H1 (cell line): ENCODE measurements around the gene TMPRSS9.

Experiments
- ATF2 ChIP-seq: IDR thresholded peaks from 2 replicates; pipeline ENCODE4 v1.6.1; 2012; ENCODE audit warnings: low read length, inconsistent platforms
- CTCF ChIP-seq, 3 experiments: IDR thresholded peaks; 1 replicate in 2 of 3; 2 replicates in 1 of 3; pipeline versions ENCODE4 v1.5.1 to v1.6.1; 2011; ENCODE audit warnings: low read length in 3 of 3, mild to moderate bottlenecking in 3 of 3, inconsistent platforms in 2 of 3, low read depth in 1 of 3, moderate library complexity in 1 of 3; ENCODE audit not compliant: insufficient read depth in 1 of 3; ENCODE audit errors: control extremely low read depth in 1 of 3
- EP300 ChIP-seq, 2 experiments: IDR thresholded peaks; 1 replicate in 1 of 2; 2 replicates in 1 of 2; pipeline ENCODE4 v1.6.1; 2011 to 2012; ENCODE audit warnings: low read depth in 2 of 2, low read length in 2 of 2, mild to moderate bottlenecking in 2 of 2, borderline replicate concordance in 1 of 2, inconsistent platforms in 1 of 2, moderate library complexity in 1 of 2
- EZH2 ChIP-seq: fragments of 200-600 bp; sonication (generic); IDR thresholded peaks from 2 replicates; pipeline ENCODE4 v1.7.1; 2012; ENCODE audit warnings: low read depth, mild to moderate bottlenecking, moderate library complexity, low read length, inconsistent platforms; ENCODE audit not compliant: severe bottlenecking
- NRF1 ChIP-seq: IDR thresholded peaks from 2 replicates; pipeline ENCODE4 v1.6.1; 2011; ENCODE audit warnings: mild to moderate bottlenecking, low read depth, low read length, improper control_type of control experiment
- PHF8 ChIP-seq: fragments of 200-600 bp; sonication (generic); conservative IDR thresholded peaks from 2 replicates; pipeline ENCODE4 v1.7.1; 2012; ENCODE audit warnings: low read depth, mild to moderate bottlenecking, inconsistent platforms, low read length, moderate library complexity
- POLR2A ChIP-seq, 2 experiments: IDR thresholded peaks; 1 replicate in 1 of 2; 2 replicates in 1 of 2; pipeline ENCODE4 v1.6.1; 2011; ENCODE audit warnings: low read depth in 2 of 2, low read length in 2 of 2, mild to moderate bottlenecking in 2 of 2; ENCODE audit errors: control extremely low read depth in 1 of 2
- POU5F1 ChIP-seq: IDR thresholded peaks from 2 replicates; pipeline ENCODE4 v1.6.1; 2011; ENCODE audit warnings: low read depth, mild to moderate bottlenecking, low read length, moderate library complexity
- SP4 ChIP-seq: IDR thresholded peaks from 2 replicates; pipeline ENCODE4 v1.6.1; 2012; ENCODE audit warnings: low read length, inconsistent platforms

DNA sequence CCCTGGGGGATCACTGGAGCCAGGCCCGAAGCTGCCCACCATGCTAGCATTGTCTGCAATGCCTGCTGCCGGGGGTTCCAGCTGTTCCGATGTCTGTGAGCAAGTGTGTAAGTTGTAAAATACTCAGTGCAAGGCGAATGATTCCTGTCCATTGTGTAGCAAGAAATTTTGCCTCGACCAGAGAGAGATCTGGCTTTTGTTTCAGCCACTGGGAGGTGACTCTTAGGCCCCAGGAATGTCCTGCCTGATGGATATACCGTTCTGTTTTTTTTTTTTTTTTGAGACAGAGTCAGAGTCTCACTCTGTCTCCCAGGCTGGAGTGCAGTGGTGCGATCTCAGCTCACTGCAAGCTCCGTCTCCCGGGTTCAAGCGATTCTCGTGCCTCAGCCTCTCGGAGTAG is 108.5 kb downstream of the TMPRSS9 start:
- TF ChIP-seq POLR2A (IDR thresholded peaks at IDR 0.05; ENCODE audit: control extremely low read depth in 1 of 2, low read depth in 2 of 2, low read length in 2 of 2): no peak
- no peak for TF ChIP-seq EP300 (IDR thresholded peaks at IDR 0.05; ENCODE audit: borderline replicate concordance in 1 of 2, low read depth in 2 of 2, low read length in 2 of 2)
- TF ChIP-seq ATF2: no peak
- no peak for TF ChIP-seq NRF1
- TF ChIP-seq CTCF (IDR thresholded peaks at IDR 0.05; ENCODE audit: control extremely low read depth in 1 of 3, insufficient read depth in 1 of 3, low read depth in 1 of 3, low read length in 3 of 3): no peak
- TF ChIP-seq EZH2: no peak
- TF ChIP-seq POU5F1: no peak
- no peak for TF ChIP-seq SP4
- no peak for TF ChIP-seq PHF8
